HG03432 (cell line): ENCODE results near the gene PAPPA.

Experiments used
- ATAC-seq: cut with Tn5 transposase; IDR thresholded peaks from one replicate; pipeline ENCODE4 v1.9.1; 2021; ENCODE audit warnings: mild to moderate bottlenecking, moderate library complexity; ENCODE audit not compliant: unreplicated experiment

The PAPPA gene

GRCh38 chr9:116372081-116372673, 218.6 kb downstream of the PAPPA start:
- no peak for ATAC-seq

- ATAC-seq, result no peak
These were observed 219.2 kb downstream of the PAPPA start for GRCh38 chr9:116372786-116373185.

- ATAC-seq, result no peak
These were observed 223.7 kb downstream of the PAPPA start for GRCh38 chr9:116377179-116377798.

- no peak for ATAC-seq
These were observed 225.3 kb downstream of the PAPPA start for GRCh38 chr9:116378873-116379272.

- no peak for ATAC-seq
These were observed 226.2 kb downstream of the PAPPA start for GRCh38 chr9:116379821-116380220.

- ATAC-seq, result no peak
These were observed 227.0 kb downstream of the PAPPA start for GRCh38 chr9:116380496-116380995.

GRCh38 chr9:116381350-116381749, 227.8 kb downstream of the PAPPA start:
- no peak for ATAC-seq

GRCh38 chr9:116382053-116382452, 228.5 kb downstream of the PAPPA start:
- ATAC-seq, result no peak

- peak; percentile 52 for ATAC-seq
These were observed 229.5 kb downstream of the PAPPA start for GRCh38 chr9:116383133-116383532.

GRCh38 chr9:116383936-116384335, 230.3 kb downstream of the PAPPA start:
- ATAC-seq, result no peak

GRCh38 chr9:116387934-116388698, 234.5 kb downstream of the PAPPA start:
- ATAC-seq, result peak; percentile 57

- ATAC-seq, result no peak
These were observed 236.1 kb downstream of the PAPPA start for GRCh38 chr9:116389541-116390302.

- peak; percentile 65 for ATAC-seq
These were observed 237.0 kb downstream of the PAPPA start for GRCh38 chr9:116390303-116391228.

- no peak for ATAC-seq
These were observed 237.8 kb downstream of the PAPPA start for GRCh38 chr9:116391306-116391900.

- no peak for ATAC-seq
These were observed 239.6 kb downstream of the PAPPA start for GRCh38 chr9:116393198-116393597.

- no peak for ATAC-seq
These were observed 240.5 kb downstream of the PAPPA start for GRCh38 chr9:116394070-116394469.

GRCh38 chr9:116394894-116395698, 241.5 kb downstream of the PAPPA start:
- ATAC-seq, result no peak

- no peak for ATAC-seq
These were observed 242.1 kb downstream of the PAPPA start for GRCh38 chr9:116395699-116396037.

GRCh38 chr9:116403171-116403570, 249.6 kb downstream of the PAPPA start:
- ATAC-seq, result no peak
